ENCODE data around the gene ARHGAP28. TPM values are rescaled to one million over a fixed set of nuclear protein-coding genes. Genes with fewer than 3 reads are reported as not detected.
"Not testable (repeated sequence)": the region's sequence is repeated elsewhere in the genome, so short reads cannot be mapped to it uniquely, and the experiment has no call there.

ARHGAP28 gene
- total RNA-seq, 1 donor from 2014 or later, result 161 TPM

- DNase-seq (ENCODE audit: low spot score in 2 of 2, unreplicated experiment in 2 of 2), result no peak
- no peak for TF ChIP-seq CTCF (IDR thresholded peaks at IDR 0.05; ENCODE audit: unreplicated experiment)
- Mint-ChIP-seq H3K4me3 (no peak overlapping the region), H3K4me1 (peaks cover 37% of the 10 kb centered on the region), H3K27me3 (ENCODE audit: low read depth) (no peaks in the 10 kb centered on the region), H3K27ac (peak overlapping the region; percentile 41), H3K36me3 (peaks cover 41% of the 10 kb centered on the region), H3K9me3 (peaks cover 35% of the 10 kb centered on the region)
These were observed 67.7 kb downstream of the ARHGAP28 start for GRCh38 chr18:6797171-6797570.

GRCh38 chr18:6798896-6799295, 69.4 kb downstream of the ARHGAP28 start:
- peaks cover 46% of the 10 kb centered on the region for H3K9me3 Mint-ChIP-seq
- no peak overlapping the region for H3K27ac Mint-ChIP-seq

GRCh38 chr18:6800309-6800708, 70.8 kb downstream of the ARHGAP28 start:
- H3K27me3 Mint-ChIP-seq (ENCODE audit: low read depth); DNase-seq (ENCODE audit: low spot score in 2 of 2, unreplicated experiment in 2 of 2); H3K4me3 Mint-ChIP-seq: not testable (repeated sequence)
- H3K27ac Mint-ChIP-seq, result peak overlapping the region; percentile 43
- peaks cover 50% of the 10 kb centered on the region for H3K9me3 Mint-ChIP-seq
- H3K36me3 Mint-ChIP-seq, result peaks cover 57% of the 10 kb centered on the region
- H3K4me1 Mint-ChIP-seq, result peaks cover 11% of the 10 kb centered on the region

More at GRCh38 chr18:6798896-6799295, 69.4 kb downstream of the ARHGAP28 start:
- H3K27me3 Mint-ChIP-seq (ENCODE audit: low read depth), result no peaks in the 10 kb centered on the region
- H3K4me3 Mint-ChIP-seq, result no peak overlapping the region
- DNase-seq (ENCODE audit: low spot score in 2 of 2, unreplicated experiment in 2 of 2), result no peak
- TF ChIP-seq CTCF (IDR thresholded peaks at IDR 0.05; ENCODE audit: unreplicated experiment), result no peak
- peaks cover 50% of the 10 kb centered on the region for H3K36me3 Mint-ChIP-seq
- peaks cover 23% of the 10 kb centered on the region for H3K4me1 Mint-ChIP-seq

- Mint-ChIP-seq H3K4me3 (no peak overlapping the region), H3K4me1 (peaks cover 23% of the 10 kb centered on the region), H3K9me3 (peaks cover 21% of the 10 kb centered on the region), H3K36me3 (peaks cover 25% of the 10 kb centered on the region), H3K27ac (peak overlapping the region; percentile 86), H3K27me3 (ENCODE audit: low read depth) (no peaks in the 10 kb centered on the region)
- TF ChIP-seq CTCF (IDR thresholded peaks at IDR 0.05; ENCODE audit: unreplicated experiment), result no peak
- DNase-seq (ENCODE audit: low spot score in 2 of 2, unreplicated experiment in 2 of 2), result no peak
These were observed 78.2 kb downstream of the ARHGAP28 start for GRCh38 chr18:6807515-6808257.

- Mint-ChIP-seq H3K27me3 (ENCODE audit: low read depth) (no peaks in the 10 kb centered on the region), H3K4me3 (no peak overlapping the region), H3K4me1 (peaks cover 37% of the 10 kb centered on the region), H3K9me3 (peaks cover 17% of the 10 kb centered on the region), H3K27ac (peak overlapping the region; percentile 1), H3K36me3 (peaks cover 19% of the 10 kb centered on the region)
- DNase-seq (ENCODE audit: low spot score in 2 of 2, unreplicated experiment in 2 of 2), result no peak
- TF ChIP-seq CTCF (IDR thresholded peaks at IDR 0.05; ENCODE audit: unreplicated experiment), result no peak
These were observed 80.7 kb downstream of the ARHGAP28 start for GRCh38 chr18:6810191-6810590.

GRCh38 chr18:6811816-6812215, 82.3 kb downstream of the ARHGAP28 start:
- Mint-ChIP-seq H3K36me3 (peaks cover 23% of the 10 kb centered on the region), H3K9me3 (peaks cover 17% of the 10 kb centered on the region), H3K4me3 (no peak overlapping the region), H3K27ac (no peak overlapping the region), H3K27me3 (ENCODE audit: low read depth) (no peaks in the 10 kb centered on the region), H3K4me1 (peaks cover 40% of the 10 kb centered on the region)
- no peak for DNase-seq (ENCODE audit: low spot score in 2 of 2, unreplicated experiment in 2 of 2)
- no peak for TF ChIP-seq CTCF (IDR thresholded peaks at IDR 0.05; ENCODE audit: unreplicated experiment)

Data from mesothelial cell of epicardium (in vitro differentiated cells).